GM18520 (cell line): ENCODE measurements around the gene LPO.

ENCODE experiments used
- ATAC-seq: cut with Tn5 transposase; IDR thresholded peaks from one replicate; pipeline ENCODE4 v1.9.1; 2021; ENCODE audit not compliant: unreplicated experiment

LPO gene

DNA sequence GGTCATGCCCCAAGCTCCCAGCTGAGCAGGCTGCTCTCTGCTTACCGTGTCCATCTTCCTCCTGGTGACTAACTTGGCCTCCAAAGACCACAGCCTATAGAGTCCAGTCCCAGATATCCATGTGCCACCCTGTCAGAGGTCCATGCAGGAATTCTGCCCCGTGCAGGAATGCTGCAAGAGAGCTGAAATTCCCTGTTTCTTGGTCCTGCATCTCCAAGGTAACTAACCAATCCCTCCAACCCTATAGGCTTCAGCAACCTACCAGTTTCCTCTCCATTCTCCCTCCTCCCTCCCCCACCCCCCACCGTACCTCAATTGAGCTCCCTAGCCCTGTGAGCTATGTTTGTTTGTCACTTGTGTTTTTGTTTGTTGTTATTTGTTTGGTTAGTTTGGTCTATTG lies 9.7 kb upstream of the LPO start:
- no peak for ATAC-seq

DNA sequence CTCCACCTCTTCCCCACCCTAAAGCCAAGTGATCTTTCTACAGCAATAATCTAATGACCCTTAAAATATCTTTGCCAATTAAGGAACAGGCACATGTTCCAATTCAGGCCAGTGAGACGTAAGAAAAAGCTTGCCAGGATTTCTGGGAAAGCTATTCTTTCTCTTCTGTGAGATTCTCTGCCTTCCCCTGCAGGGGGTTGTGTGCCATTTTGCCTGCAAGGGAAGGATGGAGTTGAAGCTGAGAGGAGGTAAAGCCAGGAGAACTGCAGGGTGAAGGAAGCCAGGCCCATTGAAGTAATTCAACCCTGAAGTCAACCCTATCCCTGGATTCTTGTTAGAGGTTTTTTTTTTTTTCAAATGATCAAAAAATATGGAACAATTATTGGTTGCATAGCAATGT lies 9.0 kb upstream of the LPO start:
- ATAC-seq, result no peak

DNA sequence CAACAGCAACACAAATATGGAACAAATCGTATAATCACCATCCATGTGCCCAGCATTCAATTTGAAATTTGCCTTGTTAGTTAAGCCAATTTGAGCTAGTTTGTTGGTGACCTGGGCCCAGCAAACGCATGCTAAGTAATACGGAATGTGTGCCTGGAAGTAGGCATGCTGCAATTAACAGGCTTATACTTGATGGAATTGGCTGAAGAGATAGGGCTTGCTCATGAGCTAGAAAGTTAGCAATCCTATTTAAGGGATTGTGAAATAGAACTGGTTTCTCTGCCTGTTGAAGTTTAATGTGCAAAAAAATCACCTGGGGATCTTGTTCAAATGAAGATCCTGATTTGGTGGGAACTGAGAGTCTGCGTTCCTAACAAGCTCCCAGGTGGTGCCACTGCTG lies 8.5 kb upstream of the LPO start:
- ATAC-seq, result no peak

DNA sequence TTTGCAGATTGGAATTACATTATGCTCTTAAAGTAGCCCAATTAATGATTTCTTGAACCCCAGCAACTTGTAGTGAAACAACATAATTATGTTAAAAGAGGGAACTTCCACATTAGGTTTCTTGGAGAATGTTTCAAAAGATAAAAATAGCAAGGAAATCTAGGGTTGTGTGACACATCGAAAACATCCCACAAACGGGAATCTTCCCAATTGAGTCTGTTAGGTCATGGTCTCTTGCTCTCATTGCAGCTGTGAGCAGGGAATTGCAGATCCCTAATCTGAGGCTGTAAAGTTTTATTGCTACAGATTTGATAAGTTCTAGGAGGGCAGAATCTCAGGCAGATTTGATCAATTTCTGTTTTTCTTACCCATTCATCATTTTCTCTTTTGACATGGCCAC lies 6.7 kb upstream of the LPO start:
- no peak for ATAC-seq

DNA sequence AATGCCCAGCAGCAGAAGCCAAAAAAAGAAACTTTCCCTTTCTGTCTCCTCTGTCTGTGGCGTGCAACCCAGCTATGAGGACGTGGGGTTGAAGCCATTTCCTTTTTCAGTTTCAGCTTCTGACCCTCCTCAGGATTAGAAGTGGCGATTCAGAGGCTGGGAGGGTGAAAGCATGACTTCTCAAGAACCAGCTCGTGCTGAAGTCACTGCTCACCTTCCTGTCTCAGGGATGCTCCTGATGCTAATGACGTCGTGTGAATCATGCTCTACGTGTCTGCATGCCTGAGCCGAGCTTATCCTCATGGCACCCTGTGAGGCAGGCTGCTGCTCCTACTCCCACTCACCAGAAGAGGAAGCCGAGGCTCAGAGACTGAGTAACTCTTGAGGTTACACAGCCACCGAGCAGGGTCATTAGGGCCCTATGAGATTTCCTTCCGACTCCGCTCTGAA lies 5.7 kb upstream of the LPO start:
- ATAC-seq, result no peak

DNA sequence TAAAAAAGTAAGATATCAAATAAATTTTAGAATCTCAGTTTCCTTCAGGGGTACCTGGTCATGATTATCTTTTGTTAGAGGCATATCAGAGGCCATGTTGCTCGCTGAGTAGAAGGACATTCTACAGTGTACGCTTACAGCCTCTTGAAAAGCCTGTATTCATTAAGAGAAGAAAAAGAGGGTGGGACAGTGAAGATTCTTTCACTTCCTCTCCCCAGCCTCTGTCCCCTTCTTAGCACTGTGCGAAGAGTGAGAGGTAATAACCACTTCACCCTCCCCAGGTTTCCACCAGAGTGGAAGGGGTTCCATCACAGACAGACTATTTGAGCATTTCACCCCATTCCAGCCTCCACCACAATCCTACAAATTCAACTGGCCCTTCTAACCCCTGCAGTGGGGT lies 4.8 kb upstream of the LPO start:
- no peak for ATAC-seq

DNA sequence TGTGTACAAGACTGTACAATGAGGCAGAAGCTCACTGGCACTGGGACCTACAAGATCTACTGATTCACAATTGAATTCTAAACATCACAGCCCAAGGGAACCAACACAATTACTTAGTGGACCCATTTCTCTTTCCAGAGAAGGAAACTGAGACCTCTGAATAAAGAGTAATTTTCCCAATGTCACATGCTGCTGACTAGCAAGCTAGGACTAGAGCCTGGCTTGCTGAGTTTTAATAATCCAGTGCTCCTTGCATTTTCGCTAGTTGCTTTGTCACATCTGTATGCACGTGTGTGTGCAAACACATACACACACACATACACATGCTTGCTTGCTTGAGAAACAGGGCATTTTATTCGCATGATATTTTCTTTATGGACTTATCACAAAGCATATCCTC lies 3.9 kb upstream of the LPO start:
- ATAC-seq, result no peak

DNA sequence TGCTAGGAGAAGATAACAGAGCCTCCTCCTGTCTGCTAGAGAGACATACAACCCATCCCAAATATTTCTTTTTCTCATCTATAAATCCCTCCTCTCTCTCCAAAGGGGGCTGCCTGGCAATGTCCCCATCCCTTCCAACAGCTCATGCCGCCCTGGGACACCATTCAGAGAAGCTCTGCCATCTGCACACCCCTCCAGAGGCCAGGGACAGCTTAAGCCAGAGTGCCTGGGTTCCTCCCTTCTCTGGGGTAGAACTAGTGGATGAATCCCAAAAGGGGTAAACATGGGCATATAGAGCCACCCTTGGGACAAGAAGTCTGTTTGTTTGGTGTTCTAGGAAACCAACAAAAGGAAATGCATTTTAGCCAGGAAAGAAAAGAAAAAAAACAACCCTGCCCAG lies 2.6 kb upstream of the LPO start:
- no peak for ATAC-seq

DNA sequence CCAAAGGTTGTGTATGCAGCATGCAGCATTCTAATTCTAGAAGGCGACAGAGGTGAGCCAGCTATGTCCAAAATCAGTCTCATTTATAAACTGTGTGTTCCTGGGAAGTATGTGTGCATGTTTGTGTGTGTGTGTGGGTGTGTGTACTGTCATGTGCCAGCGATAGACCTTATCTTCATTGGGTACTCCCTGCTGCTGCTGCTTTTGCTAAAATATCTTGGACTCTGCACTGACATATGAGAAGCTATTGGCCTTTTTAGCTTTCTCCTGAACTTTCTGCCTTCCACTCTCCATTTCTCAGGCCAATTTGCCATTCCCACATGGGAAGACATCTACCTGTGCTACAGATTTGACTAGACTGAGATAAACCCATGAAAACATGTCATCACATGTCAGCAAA lies 2.0 kb upstream of the LPO start:
- no peak for ATAC-seq

DNA sequence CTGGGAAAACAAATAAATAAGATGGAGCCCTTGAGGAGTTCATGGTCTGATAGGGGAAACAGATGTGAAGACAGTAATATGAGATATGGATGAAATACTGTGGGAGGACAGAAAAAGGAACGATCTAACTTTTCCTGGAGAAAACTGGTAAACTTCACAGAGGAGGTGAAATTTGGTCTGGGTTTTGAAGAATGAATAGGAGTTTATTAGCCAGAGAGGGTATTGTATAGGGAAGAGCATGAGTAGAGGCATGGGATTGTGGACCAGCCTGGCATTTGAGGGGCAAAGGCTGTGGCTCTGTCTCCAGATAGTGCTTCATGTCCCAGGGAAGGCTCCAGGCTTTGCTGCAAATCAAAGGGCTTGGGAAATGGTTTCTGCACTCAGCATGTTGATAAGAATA lies 1.6 kb downstream of the LPO start:
- ATAC-seq, result no peak

DNA sequence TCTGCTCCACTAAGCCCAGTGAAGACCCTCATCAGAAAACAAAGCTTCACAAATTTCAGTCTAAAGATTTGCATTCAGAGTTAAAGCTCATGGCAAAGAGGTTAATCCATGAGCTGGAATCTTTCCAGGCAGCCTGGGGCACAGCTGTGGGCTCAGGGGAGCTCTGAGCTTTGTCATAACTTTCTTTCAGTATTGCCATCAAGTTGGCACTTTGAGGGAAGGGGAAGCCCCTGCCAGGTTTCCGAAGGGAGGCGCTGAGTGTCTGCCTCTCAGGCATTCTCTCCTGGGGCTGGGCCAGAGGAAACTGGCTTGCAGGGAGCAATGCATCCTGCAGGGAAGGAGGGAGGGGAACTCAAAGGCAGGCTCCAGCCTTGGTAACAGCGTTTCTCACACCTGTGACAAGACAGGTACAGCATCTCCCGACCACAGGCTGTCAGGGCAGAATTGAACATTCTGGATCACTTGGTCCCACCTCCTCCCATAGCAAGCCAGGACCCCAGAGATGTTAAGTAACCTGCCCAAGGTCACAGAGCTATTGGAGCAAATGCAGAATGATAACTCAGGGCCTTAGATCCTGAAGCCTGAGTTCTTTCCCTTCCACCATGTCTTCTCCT lies 3.9 kb downstream of the LPO start:
- no peak for ATAC-seq

DNA sequence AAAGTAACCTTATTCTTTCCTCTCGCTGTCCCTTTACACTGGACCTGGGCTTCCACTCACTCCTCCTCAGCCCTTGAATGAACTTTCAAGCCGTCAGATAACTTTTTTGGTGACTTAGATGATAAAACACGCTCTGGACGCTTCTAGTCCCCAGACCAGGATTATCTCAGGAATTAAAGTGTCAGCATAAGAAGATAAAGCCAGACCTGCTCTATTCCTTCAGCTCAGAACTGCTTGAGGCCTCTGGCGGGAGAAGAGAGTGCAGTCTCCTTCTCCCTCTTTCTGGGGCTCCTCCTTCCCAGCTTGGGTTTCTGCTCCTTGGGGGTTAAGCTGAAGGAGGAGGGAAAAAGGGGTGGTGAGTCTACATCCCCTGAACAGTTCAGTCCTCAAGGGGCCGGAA lies 6.6 kb downstream of the LPO start:
- ATAC-seq, result no peak

DNA sequence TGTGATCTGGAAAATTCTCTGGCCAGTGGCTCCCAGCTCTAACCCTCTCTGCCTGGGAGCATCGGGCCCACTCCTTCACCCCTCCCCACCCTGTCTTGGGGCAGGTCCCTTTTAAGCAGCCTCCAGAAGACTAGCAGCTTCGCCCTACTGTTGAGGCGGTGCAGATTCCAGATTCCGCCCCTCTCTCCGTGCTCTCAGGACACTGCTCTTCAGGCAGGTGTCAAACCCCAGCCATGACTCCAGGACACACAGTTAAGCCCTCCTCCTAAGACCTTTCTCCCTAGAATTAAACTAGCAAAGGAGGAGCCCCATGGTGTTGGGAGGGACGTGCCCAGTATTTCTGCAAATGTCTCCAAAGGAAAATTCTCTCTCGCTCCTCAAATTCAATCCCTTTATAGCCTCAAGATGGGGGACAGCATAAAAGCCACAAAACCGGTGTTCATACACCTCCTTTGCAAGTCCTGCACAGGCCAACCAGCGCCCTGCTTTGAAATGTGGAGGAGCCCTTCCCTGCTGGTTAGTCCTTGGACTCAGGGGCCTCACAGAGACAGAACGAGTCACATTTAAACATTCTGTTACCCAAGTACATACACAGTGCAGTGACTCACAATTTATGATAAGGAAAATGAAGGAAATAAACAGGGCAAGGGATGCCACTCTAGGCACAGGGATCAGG lies 7.2 kb downstream of the LPO start:
- no peak for ATAC-seq

DNA sequence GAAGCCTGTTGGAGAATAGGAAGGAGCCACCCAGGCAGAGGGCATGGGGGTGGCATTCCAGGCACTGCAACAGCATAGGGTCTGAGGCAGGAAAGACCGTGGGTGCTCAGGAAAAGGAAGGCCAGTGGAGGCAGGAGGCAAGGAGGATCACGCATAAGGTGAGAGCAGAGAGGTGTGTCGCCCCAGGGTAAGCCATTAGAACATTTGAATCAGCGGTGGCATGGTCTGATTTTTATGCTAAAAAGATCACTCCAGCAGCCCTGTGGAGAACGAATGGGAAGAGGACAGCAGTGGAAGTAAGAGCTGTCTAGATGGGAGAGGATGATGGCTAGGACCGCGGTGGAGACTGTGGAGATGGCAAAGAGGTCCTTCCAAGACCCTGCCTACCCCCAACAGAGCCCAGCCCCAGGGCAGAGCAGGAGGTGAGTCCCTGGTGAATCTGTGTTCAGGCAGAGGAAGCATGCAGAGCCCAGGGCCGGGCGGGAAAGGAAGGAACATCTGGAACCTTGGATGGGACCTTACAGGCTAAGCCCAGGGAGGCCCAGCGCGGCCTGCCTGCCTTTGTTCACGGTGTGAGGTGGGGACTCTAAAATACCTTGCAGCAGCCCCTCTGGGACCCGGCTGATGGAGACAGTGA lies 7.8 kb downstream of the LPO start:
- ATAC-seq, result no peak

DNA sequence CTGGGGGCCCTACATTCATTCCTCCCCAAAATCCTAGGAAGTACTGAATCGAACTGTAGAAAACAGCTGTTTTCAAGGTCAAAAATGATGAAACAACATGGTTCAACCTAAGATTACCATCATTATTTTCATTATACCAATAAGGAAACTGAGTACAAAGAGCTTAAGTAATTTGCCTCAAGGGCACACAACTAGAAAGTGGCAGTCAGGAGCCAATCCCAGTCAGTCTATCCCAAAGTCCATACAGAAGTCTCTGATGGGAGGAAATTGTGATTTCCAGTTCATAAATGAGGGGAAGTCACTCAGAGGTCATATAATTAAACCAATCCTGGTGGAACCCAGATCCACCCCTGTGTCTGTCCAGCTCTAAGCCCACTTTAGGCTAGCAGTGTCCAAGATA lies 8.4 kb downstream of the LPO start:
- no peak for ATAC-seq

DNA sequence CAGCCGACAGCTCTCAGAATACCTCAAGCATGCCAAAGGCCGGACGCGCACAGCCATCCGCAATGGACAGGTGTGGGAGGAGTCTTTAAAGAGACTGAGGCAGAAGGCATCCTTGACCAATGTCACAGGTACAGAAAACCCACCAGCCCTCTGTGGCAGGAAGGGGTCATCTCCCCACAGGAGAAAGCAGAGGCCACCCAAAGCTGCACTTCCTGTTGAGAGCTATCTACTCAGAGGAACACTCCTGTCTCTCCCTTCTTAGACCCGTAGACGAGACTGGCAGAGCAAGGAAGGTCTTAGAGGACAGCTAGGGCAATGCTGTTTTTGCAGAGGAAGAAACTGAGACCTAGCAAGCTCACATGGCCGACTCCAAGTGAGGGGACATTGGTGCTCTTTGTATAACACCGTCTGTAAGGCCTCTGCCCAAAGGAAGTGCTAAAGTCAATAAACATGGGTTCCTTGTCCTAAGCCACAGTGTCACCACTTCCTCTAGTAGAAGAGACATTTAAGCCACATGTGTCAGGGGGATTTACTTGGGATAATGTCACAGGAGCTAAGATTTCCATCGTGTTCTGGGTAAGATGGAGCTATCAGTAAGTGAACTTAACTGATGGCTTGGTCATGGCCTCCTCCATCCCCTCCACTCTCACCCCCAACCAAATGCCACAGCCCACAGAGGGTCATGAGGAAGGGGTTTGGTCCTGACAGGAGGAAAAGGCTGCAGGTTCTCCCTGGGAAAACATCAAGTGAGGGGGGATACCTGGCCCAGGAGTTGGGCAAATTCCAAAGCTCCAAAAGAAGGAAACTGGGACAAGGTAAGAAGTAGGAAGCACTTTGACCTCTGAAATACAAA lies 9.4 kb downstream of the LPO start:
- no peak for ATAC-seq

DNA sequence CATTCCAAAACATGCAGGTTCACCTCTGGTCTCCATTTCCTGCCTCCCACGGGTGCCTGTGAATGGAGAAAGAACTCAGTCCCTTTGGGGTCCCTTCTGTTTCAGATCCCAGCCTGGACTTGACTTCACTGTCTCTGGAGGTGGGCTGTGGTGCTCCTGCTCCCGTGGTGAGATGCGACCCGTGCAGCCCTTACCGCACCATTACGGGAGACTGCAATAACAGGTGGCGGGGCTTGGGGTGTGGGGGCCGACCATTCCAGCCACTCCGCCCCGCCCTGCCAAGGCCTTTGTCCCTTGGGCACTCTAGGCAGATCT lies 10.5 kb downstream of the LPO start:
- no peak for ATAC-seq

DNA sequence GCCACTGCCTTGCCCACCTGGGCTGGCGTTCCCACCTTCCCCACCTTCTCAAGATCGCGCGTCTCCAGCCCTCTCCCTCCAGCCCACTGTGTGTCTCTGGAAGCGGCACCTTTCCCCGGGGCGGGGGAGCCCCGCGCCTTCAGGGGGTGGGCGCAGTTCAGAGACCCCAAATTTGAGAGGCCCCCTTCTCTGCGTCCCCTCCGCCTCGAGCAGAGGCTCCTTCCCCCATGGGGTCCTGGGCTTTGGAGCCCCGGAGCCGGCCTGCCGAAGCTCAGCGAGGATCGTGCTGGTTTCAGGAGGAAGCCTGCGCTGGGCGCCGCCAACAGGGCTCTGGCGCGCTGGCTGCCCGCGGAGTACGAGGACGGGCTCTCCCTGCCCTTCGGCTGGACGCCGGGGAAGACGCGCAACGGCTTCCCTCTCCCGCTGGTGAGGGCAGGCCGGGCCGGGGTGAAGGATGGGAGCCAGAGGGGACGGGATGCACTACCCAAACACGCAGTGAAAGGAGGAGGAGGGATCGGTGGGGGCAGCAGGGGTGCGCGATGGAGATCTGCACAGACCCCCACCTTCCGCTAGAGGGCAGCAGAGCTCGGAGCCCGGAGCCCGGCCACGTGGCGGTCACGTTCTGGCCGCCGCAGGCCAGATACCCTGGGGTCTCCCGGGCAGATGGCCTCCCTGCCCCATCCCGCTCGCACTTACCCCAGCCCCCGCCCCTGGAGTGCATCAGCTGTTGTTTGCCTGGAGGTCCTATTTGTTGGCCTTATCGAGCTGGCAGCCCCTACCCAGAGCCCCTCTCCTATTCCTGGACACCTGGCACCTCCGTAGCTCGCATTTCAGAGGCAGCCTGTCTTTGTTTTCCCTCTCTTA lies 11.1 kb downstream of the LPO start:
- ATAC-seq, result no peak

DNA sequence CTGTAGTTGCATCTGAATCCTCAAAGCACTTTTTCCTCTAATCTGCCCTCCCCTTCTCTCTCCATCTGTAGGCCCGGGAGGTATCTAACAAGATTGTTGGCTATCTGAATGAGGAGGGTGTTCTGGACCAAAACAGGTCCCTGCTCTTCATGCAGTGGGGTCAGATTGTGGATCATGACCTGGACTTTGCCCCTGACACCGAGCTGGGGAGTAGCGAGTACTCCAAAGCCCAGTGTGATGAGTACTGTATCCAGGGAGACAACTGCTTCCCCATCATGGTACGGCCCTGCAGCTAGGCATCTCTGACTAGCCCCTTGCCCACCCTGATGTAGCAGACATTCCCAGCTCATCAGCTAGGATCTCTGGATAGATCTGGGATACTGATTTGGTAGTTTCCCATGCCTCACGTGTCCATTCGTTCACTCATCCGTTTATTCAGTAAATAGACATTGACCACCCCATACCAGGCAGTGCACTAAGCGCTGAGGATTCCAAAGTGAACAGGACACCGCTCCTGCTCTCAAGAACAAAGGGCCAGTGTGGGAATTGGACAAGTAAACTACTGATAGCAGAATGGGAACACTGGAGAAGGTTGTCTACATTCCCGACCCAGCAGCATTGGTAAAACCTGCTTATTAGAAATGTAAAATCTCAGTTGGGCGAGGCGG lies 12.1 kb downstream of the LPO start:
- no peak for ATAC-seq

DNA sequence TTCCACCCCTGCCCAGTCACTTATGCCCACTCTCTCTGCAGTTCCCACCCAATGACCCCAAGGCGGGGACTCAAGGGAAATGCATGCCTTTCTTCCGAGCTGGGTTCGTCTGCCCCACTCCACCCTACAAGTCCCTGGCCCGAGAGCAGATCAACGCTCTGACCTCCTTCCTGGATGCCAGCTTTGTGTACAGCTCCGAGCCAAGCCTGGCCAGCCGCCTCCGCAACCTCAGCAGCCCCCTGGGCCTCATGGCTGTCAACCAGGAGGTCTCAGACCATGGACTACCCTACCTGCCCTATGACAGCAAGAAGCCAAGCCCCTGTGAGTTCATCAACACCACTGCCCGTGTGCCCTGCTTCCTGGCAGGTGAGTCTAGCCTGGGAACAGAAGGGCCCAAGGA lies 13.8 kb downstream of the LPO start:
- no peak for ATAC-seq
